NT2/D1 (cell line): Measurements from ENCODE around the gene PRDM11.

Source experiments
- YY1 ChIP-seq: IDR thresholded peaks from 2 replicates; pipeline ENCODE4 v1.6.1; 2011; ENCODE audit not compliant: insufficient read length, insufficient read depth
- ZNF274 ChIP-seq: IDR thresholded peaks from 2 replicates; pipeline ENCODE4 v1.6.1; 2011; ENCODE audit warnings: mild to moderate bottlenecking, low read depth, low read length

DNA sequence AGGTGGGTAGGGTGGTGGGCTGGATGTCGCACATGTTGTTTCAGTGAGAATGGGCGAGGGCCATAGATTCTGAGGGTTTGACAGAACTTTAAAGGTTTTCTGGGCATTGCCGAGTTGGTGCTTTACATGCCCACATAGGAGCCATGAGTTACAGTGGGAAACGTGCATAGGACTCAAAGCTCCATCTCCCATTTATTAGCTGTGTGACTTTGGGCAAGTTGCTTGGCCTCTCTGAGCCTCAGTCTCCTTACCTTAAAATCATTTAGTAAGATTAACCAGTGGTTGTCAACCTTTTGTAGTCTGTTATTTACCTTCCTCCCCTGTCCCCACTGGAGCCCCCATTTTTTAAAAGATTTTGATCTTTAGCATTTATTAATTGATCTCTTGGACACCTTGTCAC is 72.3 kb downstream of the PRDM11 start:
- TF ChIP-seq YY1 = no peak
- TF ChIP-seq ZNF274 = no peak
